Liver (tissue), 3 donors: ENCODE data around the gene EXOC6B.

Experiments
- EGR1 ChIP-seq, 2 donors: IDR thresholded peaks; 2 replicates each; pipeline ENCODE4 v1.6.1; 2016 to 2018; ENCODE audit warnings: antibody characterized with exemption in 2 of 2, low read depth in 2 of 2
- FOXA1 ChIP-seq: IDR thresholded peaks from 2 replicates; pipeline ENCODE4 v1.6.1; 2016; ENCODE audit warnings: antibody characterized with exemption
- RAD21 ChIP-seq, 2 donors: IDR thresholded peaks; 2 replicates each; pipeline ENCODE4 v1.6.1; 2016; ENCODE audit warnings: antibody characterized with exemption in 2 of 2, mild to moderate bottlenecking in 2 of 2
- TF ChIP-seq, protein P1 (sequence below): fragments of 150-350 bp; IDR thresholded peaks from 2 replicates; pipeline ENCODE4 v1.5.1; 2017; ENCODE audit warnings: improper control_type of control experiment, low read depth, low read length; ENCODE audit not compliant: missing input control
- TF ChIP-seq, protein P2 (sequence below): IDR thresholded peaks from 2 replicates; pipeline ENCODE4 v1.6.1; 2016; ENCODE audit warnings: antibody characterized with exemption
- donor health status: healthy.
- donor health status: healthy.

DNA sequence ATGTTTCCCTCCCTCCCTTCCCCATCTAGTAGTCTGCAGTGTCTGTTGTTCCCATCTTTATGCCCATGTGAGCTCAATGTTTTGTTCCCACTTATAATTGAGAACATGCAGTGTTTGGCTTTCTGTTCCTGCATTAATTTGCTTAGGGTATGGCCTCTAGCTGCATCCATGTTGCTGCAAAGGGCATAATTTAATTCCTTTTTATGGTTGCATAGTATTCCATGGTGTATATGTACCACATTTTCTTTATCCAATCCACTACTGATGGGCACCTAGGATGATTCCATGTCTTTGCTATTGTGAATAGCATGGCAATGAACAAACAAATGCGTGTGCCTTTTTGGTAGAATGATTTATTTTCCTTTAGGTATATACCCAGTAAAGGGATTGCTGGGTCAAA lies 617.6 kb downstream of the EXOC6B start:
- TF ChIP-seq, protein P1, sequence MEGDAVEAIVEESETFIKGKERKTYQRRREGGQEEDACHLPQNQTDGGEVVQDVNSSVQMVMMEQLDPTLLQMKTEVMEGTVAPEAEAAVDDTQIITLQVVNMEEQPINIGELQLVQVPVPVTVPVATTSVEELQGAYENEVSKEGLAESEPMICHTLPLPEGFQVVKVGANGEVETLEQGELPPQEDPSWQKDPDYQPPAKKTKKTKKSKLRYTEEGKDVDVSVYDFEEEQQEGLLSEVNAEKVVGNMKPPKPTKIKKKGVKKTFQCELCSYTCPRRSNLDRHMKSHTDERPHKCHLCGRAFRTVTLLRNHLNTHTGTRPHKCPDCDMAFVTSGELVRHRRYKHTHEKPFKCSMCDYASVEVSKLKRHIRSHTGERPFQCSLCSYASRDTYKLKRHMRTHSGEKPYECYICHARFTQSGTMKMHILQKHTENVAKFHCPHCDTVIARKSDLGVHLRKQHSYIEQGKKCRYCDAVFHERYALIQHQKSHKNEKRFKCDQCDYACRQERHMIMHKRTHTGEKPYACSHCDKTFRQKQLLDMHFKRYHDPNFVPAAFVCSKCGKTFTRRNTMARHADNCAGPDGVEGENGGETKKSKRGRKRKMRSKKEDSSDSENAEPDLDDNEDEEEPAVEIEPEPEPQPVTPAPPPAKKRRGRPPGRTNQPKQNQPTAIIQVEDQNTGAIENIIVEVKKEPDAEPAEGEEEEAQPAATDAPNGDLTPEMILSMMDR = no peak
- TF ChIP-seq RAD21 (IDR thresholded peaks at IDR 0.05) = no peak
- TF ChIP-seq EGR1 (IDR thresholded peaks at IDR 0.05; ENCODE audit: low read depth in 2 of 2) = no peak
- TF ChIP-seq FOXA1 = no peak
- TF ChIP-seq, protein P2, sequence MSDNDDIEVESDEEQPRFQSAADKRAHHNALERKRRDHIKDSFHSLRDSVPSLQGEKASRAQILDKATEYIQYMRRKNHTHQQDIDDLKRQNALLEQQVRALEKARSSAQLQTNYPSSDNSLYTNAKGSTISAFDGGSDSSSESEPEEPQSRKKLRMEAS = no peak
